Upper lobe of left lung (tissue), 6 donors: ENCODE measurements around the gene PRKG1. TPM values are rescaled to one million over a fixed set of nuclear protein-coding genes. Genes with fewer than 3 reads are reported as not detected.

Experiments used
- ATAC-seq, 2 donors: fragments of 200-7000 bp; cut with Tn5 transposase; one replicate each; pipeline ENCODE4 v1.9.1; 2022; ENCODE audit warnings: mild to moderate bottlenecking in 2 of 2, moderate library complexity in 2 of 2; ENCODE audit not compliant: low FRiP score in 2 of 2
- DNase-seq, 2 donors: peaks; one replicate each; pipeline ENCODE4 v3.0.0-alpha.2; 2019 to 2020
- H3K27ac ChIP-seq, 4 donors: fragments of 200-600 bp; sonication (generic); one replicate each; pipeline ENCODE4 v1.5.1; 2016 to 2019
- H3K27me3 ChIP-seq, 4 donors: fragments of 200-600 bp; sonication (generic); one replicate each; pipeline ENCODE4 v1.5.1; 2017 to 2019
- H3K36me3 ChIP-seq, 4 donors: fragments of 200-600 bp; sonication (generic); one replicate each; pipeline ENCODE4 v1.5.1; 2016 to 2019
- H3K4me1 ChIP-seq, 4 donors: fragments of 200-600 bp; sonication (generic); one replicate each; pipeline ENCODE4 v1.5.1; 2018 to 2019
- H3K4me3 ChIP-seq, 4 donors: fragments of 200-600 bp; sonication (generic); one replicate each; pipeline ENCODE4 v1.5.1; 2017 to 2019; ENCODE audit warnings: mild to moderate bottlenecking in 2 of 4, moderate library complexity in 1 of 4
- H3K9me3 ChIP-seq, 4 donors: fragments of 200-600 bp; sonication (generic); one replicate each; pipeline ENCODE4 v1.5.1; 2018 to 2019
- CTCF ChIP-seq, 6 experiments: fragments of 450-650 bp in 4 of 6; fragments of 200-600 bp in 2 of 6; sonication (generic) in 2 of 6; IDR thresholded peaks; one replicate each; pipeline ENCODE4 v1.5.1; 2016 to 2019; ENCODE audit warnings: antibody characterized with exemption in 6 of 6
- EP300 ChIP-seq, 4 donors: sonication (generic); formaldehyde crosslinking; IDR thresholded peaks; one replicate each; pipeline ENCODE4 v1.5.1; 2017; ENCODE audit warnings: antibody characterized with exemption in 4 of 4, control low read depth in 2 of 4
- POLR2A ChIP-seq, 4 donors: fragments of 450-650 bp; IDR thresholded peaks; one replicate each; pipeline ENCODE4 v1.5.1; 2016 to 2017; ENCODE audit warnings: antibody characterized with exemption in 4 of 4, mild to moderate bottlenecking in 2 of 4
- POLR2AphosphoS5 ChIP-seq, 2 donors: sonication (generic); formaldehyde crosslinking; IDR thresholded peaks; one replicate each; pipeline ENCODE4 v1.5.1; 2017; ENCODE audit warnings: antibody characterized with exemption in 2 of 2
- WGBS, 2 donors: methylation state at CpG; one replicate each; pipeline ENCODE4 v1.1.5; 2017 to 2018; 5-methylcytosine and 5-hydroxymethylcytosine counted together
- total RNA-seq, 6 donors: library from RNA; depleted of rRNA in 4 of 6; stranded (reverse); fragments of >200 nt in 4 of 6; gene quantifications; one replicate each; pipeline versions ENCODE4 v1.1.0 to v1.2.1, GENCODE V29; 2016 to 2021
- donor health status: DM: no; HTN: no; CAD: no; lungs with moderate emphysema.
- donor health status: DM: no; HTN: yes; CAD: no; lungs with severe emphysema.

PRKG1 gene
- total RNA-seq, 6 donors from 2014 or later = 12.9 to 43.0 (median 25.0) TPM

- H3K4me1 ChIP-seq = no peaks in the 10 kb centered on the region
- ATAC-seq (no peak), DNase-seq (no peak)
- 78 to 79% methylated on average over 7 of the region's 7 CpGs for WGBS, 2 donors
- H3K4me3 ChIP-seq = no peak overlapping the region
- no peak overlapping the region for H3K27ac ChIP-seq
- TF ChIP-seq EP300 (IDR thresholded peaks at IDR 0.05) (no peak), POLR2A (IDR thresholded peaks at IDR 0.05) (no peak), CTCF (IDR thresholded peaks at IDR 0.05) (no peak), POLR2AphosphoS5 (IDR thresholded peaks at IDR 0.05) (no peak)
- no peaks in the 10 kb centered on the region for H3K9me3 ChIP-seq
- H3K36me3 ChIP-seq = no peaks in the 10 kb centered on the region
- no peaks in the 10 kb centered on the region for H3K27me3 ChIP-seq
Observed at GRCh38 chr10:51729822-51730555, 655.7 kb downstream of the PRKG1 start.

- 66 to 73% methylated on average over 1 of the region's 1 CpG for WGBS, 2 donors
Observed at GRCh38 chr10:51733057-51733456, 658.8 kb downstream of the PRKG1 start.

GRCh38 chr10:51743146-51743545 is 668.9 kb downstream of the PRKG1 start:
- Histone ChIP-seq H3K4me1 (no peaks in the 10 kb centered on the region), H3K27ac (no peak overlapping the region), H3K27me3 (no peaks in the 10 kb centered on the region), H3K4me3 (no peak overlapping the region), H3K36me3 (no peaks in the 10 kb centered on the region), H3K9me3 (no peaks in the 10 kb centered on the region)
- TF ChIP-seq POLR2AphosphoS5 (IDR thresholded peaks at IDR 0.05) (no peak), EP300 (IDR thresholded peaks at IDR 0.05) (no peak), POLR2A (IDR thresholded peaks at IDR 0.05) (no peak), CTCF (IDR thresholded peaks at IDR 0.05) (no peak)
- WGBS, 2 donors = 73 to 83% methylated on average over 6 of the region's 6 CpGs
- no peak for ATAC-seq
- no peak for DNase-seq

More at GRCh38 chr10:51733057-51733456, 658.8 kb downstream of the PRKG1 start:
- Histone ChIP-seq H3K27ac (no peak overlapping the region), H3K27me3 (no peaks in the 10 kb centered on the region), H3K9me3 (no peaks in the 10 kb centered on the region), H3K36me3 (no peaks in the 10 kb centered on the region), H3K4me1 (no peaks in the 10 kb centered on the region), H3K4me3 (no peak overlapping the region)
- no peak for TF ChIP-seq CTCF (IDR thresholded peaks at IDR 0.05)
- TF ChIP-seq POLR2A (IDR thresholded peaks at IDR 0.05) = no peak
- no peak for TF ChIP-seq EP300 (IDR thresholded peaks at IDR 0.05)
- no peak for TF ChIP-seq POLR2AphosphoS5 (IDR thresholded peaks at IDR 0.05)
- ATAC-seq (no peak), DNase-seq (no peak)

- H3K36me3 ChIP-seq = no peaks in the 10 kb centered on the region
- 88 to 93% methylated on average over 6 of the region's 6 CpGs for WGBS, 2 donors
- H3K4me1 ChIP-seq = no peaks in the 10 kb centered on the region
- ATAC-seq (no peak), DNase-seq (no peak)
- H3K27ac ChIP-seq = no peak overlapping the region
- H3K27me3 ChIP-seq = no peaks in the 10 kb centered on the region
- no peak for TF ChIP-seq CTCF (IDR thresholded peaks at IDR 0.05)
- TF ChIP-seq POLR2AphosphoS5 (IDR thresholded peaks at IDR 0.05) = no peak
- no peak for TF ChIP-seq POLR2A (IDR thresholded peaks at IDR 0.05)
- TF ChIP-seq EP300 (IDR thresholded peaks at IDR 0.05) = no peak
- H3K9me3 ChIP-seq = no peaks in the 10 kb centered on the region
- H3K4me3 ChIP-seq = no peak overlapping the region
Observed at GRCh38 chr10:51744235-51745000, 670.1 kb downstream of the PRKG1 start.
